Activated CD4-positive, CD25-positive, alpha-beta regulatory T cell treated with anti-CD3 and anti-CD28 coated beads, Interleukin-2, amount 50 U/mL, for 16 hours (primary cell): ENCODE measurements around the gene HNRNPLL.
"Not testable (repeated sequence)": the region's sequence is repeated elsewhere in the genome, so short reads cannot be mapped to it uniquely, and the experiment has no call there.

Experiments used
- DNase-seq: peaks from one replicate; pipeline ENCODE4 v3.0.0-alpha.2; 2020; ENCODE audit warnings: low read depth, low spot score

The HNRNPLL gene

DNA sequence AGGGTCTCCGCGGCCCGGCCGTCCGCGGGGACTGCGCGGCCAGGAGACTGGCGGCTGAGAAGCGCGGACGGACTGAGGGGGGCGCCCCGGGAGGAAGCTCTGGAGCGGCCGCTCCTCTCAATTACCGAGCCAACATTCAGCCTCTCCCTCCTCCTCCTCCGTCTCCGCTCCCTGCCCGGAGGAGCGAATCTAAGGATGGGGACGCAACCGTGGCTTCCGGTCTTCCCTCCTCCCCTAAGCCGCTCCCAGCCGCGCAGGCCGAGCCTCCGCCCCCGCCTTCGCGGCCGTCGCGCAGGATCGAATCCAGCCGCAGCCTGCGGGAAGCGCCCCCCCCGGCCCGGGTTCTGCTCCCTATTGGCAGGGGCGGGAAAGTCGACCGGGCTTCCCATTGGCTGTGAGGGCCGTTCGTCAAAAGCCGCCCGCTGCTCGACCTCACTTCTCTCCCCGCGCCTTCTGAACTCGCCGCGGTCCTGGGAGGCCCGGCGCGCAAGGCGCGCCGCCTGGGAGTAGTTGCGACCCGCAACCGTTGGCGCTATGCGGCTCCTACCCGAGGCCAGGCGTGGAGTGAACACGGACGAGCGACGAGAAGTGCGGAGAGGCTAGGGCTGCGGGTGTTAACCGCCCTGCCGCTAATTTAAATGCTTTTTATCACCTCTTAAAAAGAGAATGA is at the start of gene HNRNPLL:
HNRNPLL (minus strand) TSS at position 197 of the 670 bp plus-strand sequence. CDS start 302 bp downstream, outside the sequence.
- DNase-seq: peak; percentile 84

DNA sequence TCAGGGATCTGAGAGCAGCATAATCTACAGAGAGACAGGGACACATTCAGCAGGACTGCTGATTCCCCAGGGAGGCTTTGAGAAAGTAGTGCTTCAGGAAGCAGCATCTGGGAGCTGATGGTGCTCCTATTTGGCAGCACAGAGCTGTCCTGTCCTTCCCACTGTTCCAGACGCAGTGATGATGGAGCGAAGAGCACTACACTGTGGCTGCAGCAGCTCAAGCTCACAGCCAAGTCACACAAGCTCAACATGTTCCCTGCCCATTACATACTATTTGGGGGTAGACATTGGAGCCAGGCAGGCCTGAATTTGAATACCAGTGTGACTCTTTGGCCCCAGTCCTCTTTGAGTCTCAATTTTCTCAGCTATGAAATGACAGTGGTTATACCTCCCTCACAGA is 48.0 kb upstream of the HNRNPLL start:
- DNase-seq: no peak

- no peak for DNase-seq
Observed at GRCh38 chr2:38650012-38650411, 47.3 kb upstream of the HNRNPLL start.

GRCh38 chr2:38649176-38649728 is 46.5 kb upstream of the HNRNPLL start:
- DNase-seq: no peak

DNA sequence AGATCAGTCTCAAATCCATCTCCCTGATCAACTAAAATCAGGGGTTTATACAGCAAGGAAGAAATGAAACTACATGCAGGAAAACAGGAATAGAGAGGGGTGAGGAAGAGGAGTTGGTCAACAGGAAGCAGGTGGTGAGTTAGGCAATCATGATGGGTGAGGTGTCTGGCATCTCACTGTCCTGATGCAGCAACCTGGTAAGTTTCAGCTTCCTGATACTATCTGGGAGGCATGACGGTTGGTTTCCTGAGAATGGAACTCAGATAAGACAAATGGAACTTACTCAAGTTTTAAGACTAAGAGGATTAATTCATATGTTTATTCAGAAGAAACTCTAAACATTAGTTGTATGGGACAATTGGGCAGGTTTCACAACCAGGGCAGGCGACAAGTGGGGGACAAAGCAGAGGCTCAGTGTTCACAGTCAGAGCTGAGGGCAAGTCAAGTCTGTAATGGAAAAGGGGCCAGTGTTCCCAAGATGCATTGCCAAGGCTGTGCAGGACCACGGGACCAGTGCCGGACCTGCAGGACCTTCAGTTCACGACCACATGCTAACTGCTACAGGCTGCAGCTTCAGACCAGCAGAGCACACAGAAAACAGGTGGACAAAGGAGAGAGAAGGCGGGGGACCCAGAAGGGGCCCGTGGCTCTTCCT is 45.5 kb upstream of the HNRNPLL start:
- no peak for DNase-seq

GRCh38 chr2:38643683-38644511 is 41.2 kb upstream of the HNRNPLL start:
- not testable (repeated sequence) for DNase-seq

DNA sequence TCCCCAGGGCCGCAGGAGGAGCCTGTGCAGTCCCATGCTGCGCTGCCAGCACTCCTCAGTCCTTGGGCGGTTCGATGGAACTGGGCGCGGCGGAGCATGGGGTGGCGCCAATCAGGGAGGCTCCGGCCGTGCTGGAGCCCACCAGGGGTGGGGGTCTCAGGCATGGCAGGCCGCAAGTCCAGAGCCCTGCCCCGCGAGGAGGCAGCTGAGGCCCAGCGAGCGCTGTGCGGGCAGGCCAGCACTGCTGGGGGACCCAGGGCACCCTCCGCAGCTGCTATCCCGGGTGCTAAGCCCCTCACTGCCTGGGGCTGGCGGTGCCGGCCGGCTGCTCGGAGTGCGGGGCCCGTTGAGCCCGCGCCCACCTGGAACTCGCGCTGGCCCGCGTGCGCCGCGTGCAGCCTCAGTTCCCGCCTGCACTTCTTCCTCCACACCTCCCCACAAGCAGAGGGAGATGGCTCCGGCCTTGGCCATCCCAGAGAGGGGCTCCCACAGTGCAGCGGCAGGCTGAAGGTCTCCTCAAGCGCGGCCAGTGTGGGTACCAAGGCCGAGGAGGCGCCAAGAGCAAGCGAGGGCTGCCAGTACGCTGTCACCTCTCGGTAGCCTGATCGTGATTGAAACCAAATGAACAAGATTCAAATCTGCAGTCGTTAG is 40.4 kb upstream of the HNRNPLL start:
- no peak for DNase-seq

DNA sequence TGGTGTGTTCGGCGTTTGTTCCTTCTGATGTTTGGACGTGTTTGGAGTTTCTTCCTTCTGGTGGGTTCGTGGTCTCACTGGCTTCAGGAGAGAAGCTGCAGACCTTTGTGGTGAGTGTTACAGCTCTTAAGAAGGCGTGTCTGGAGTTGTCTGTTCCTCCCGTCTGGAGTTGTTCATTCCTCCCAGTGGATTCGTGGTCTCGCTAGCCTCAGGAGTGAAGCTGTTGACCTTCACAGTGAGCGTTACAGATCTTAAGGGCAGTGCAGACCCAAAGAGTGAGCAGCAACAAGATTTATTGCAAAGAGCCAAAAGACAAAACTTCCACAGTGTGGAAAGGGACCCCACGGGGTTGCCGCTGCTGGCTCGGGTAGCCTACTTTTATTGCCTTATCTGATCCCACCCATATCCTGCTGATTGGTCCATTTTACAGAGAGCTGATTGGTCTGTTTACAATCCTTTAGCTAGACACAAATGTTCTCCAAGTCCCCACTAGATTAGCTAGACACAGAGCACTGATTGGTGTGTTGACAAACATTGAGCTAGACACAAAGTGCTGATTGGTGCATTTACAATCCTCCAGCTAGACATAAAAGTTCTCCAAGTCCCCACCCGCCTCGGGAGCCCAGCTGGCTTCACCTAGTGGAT is 39.8 kb upstream of the HNRNPLL start:
- not testable (repeated sequence) for DNase-seq

DNA sequence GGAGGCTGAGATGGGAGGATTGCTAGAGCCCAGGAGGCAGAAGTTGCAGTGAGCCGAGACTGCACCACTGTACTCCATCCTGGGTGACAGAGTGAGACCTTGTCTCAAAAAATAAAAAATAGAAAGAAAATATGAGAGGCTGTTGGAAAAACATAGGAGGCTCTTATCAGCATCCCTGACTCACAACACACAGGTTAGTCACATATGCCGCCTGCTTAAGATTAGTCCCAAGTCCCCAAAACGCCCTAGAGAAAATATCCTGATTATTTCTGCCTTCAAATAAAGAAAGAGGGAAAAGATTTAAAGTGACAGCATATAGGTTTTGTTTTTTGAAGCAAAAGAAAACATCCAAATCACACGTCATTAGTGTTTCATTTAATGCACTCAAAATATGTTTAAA is 33.3 kb upstream of the HNRNPLL start:
- no peak for DNase-seq

- no peak for DNase-seq
Observed at GRCh38 chr2:38635139-38635538, 32.4 kb upstream of the HNRNPLL start.

DNA sequence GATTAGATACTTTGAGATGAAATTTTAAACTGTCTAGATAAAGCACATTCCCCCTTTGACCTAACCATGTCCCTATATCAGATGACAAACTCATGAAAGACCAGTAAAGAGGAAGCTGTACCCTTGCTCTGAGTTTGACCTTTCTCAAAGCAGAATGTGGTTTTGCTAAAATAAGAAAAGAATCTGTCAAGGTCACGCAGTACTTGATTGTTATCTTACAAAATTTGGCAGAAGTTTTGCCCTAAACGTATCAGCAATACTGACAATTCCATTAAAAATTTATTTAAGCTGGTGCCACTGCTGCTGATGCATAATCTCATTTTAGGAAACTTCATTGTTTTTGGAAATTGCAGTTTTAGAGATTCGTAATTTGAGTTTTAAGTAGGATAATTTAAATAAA is 32.0 kb upstream of the HNRNPLL start:
- DNase-seq: no peak

DNA sequence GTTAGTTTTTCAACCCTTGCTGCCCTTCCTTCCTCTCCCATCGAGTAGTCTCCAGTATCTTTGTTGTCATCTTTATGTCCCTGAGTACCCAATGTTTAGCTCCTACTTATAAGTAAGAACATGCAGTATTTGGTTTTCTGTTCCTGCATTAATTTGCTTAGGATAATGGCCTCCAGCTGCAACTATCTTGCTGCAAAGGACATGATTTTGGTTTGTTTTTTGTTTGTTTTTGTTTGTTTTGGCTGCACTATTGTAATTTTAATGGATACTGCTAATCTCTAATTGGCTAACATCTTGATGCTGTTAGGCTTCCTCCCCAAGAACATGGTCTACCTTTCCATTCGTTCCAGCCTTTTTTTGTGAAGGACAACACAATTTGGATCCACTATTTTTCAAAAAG is 31.2 kb upstream of the HNRNPLL start:
- no peak for DNase-seq

DNA sequence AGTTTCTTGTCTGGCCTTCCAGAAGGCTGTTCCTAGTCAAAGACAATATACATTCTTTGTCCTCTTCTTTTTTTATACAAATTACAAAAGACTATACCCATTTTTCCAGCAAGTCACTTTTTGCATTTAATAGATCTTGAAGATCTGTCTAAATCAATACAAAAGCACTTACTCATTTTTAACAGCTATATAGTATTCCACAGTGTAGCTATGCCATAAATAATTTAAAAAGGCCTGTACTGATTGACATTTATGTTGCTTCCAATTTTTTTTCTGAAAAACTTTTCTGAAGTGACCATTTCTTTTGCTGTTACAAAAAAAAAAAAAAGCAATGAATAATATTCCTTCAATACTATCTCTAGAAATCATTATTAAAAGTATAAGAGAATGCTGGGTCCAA is 30.3 kb upstream of the HNRNPLL start:
- DNase-seq: no peak

- DNase-seq: no peak
Observed at GRCh38 chr2:38631976-38632375, 29.2 kb upstream of the HNRNPLL start.

GRCh38 chr2:38629684-38630083 is 27.0 kb upstream of the HNRNPLL start:
- no peak for DNase-seq

- DNase-seq: no peak
Observed at GRCh38 chr2:38627391-38627790, 24.7 kb upstream of the HNRNPLL start.

DNA sequence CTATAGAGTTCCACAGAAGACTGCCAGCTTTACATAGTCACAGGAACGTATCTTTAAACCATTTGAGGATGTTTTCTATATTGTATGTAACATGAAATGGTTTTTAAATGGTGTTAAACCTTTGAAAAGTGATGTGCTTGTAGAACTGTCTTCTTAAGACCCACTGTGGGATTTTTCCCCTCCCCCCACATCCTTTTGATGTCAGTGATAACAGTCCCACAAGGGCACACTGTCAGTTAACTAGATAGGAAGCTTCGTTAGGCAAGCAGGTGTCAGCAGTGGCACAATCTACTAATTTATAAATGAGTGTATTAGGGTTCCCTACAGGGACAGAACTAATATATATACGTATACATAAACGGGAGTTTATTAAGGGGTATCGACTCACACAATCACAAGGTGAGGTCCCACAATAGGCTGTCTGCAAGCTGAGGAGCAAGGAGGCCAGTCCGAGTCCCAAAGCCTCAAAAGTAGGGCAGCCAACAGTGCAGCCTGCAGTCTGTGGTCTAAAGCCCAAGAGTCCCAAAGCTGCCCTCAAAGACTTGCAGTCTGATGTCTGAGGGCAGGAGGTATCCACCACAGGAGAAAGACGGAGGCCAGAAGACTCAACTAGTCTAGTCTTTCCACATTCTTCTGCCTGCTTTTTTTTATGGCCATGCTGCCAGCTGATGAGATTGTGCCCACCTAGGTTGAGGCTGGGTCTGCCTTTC is 23.8 kb upstream of the HNRNPLL start:
- DNase-seq: no peak

DNA sequence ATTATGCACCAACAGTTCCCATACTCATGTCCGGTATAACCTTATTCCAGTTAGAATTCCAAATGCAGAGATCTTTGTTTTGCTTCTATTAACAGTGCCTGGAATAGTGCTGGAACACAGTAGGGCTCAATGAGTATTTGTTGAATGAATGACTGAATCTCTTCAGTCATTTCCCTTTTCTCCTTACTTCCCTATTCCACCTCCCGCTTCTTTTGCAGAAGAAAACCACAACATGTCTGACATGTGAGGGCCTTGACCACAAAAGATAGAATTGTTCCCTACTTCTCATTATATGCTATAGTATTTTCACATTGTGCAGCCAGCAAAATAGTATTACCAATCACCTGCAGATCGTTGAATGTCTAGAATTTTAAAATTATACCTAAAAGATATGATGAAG is 19.5 kb upstream of the HNRNPLL start:
- no peak for DNase-seq

- no peak for DNase-seq
Observed at GRCh38 chr2:38621018-38621417, 18.3 kb upstream of the HNRNPLL start.

GRCh38 chr2:38620282-38620977 is 17.7 kb upstream of the HNRNPLL start:
- no peak for DNase-seq
